Tibial artery (tissue), 4 donors: Measurements from ENCODE around the gene UPF2.

Experiments used
- DNase-seq, 2 donors: peaks; one replicate each; pipeline ENCODE4 v3.0.0-alpha.2; 2019
- H3K27ac ChIP-seq, 2 donors: fragments of 200-600 bp; sonication (generic) in 1 of 2; 1 replicate in 1 of 2; 2 replicates in 1 of 2; pipeline ENCODE4 v1.5.1; 2018 to 2019; ENCODE audit warnings: mild to moderate bottlenecking in 1 of 2
- H3K27me3 ChIP-seq, 2 donors: fragments of 200-600 bp; sonication (generic) in 1 of 2; one replicate each; pipeline versions ENCODE4 v1.5.1 to v1.6.0; 2016 to 2019
- H3K36me3 ChIP-seq, 3 donors: fragments of 200-600 bp; sonication (generic) in 2 of 3; one replicate each; pipeline ENCODE4 v1.5.1; 2016 to 2019; ENCODE audit warnings: mild to moderate bottlenecking in 2 of 3
- H3K4me1 ChIP-seq, 4 donors: fragments of 200-600 bp; sonication (generic) in 2 of 4; 1 replicate in 3 of 4; 2 replicates in 1 of 4; pipeline ENCODE4 v1.5.1; 2016 to 2019
- H3K4me3 ChIP-seq, 2 donors: fragments of 200-600 bp; sonication (generic) in 1 of 2; 1 replicate in 1 of 2; 2 replicates in 1 of 2; pipeline ENCODE4 v1.5.1; 2018 to 2019; ENCODE audit warnings: mild to moderate bottlenecking in 2 of 2
- H3K9me3 ChIP-seq, 3 donors: fragments of 200-600 bp; sonication (generic) in 1 of 3; one replicate each; pipeline ENCODE4 v1.5.1; 2016 to 2019
- intact Hi-C: fragments of 100-400 bp; cut with DNase I; formaldehyde crosslinking; loops from one replicate; pipeline ENCODE4 v1.15.0; 2023; ENCODE audit warnings: low total_unique reads
- TF ChIP-seq, protein P1 (sequence below), 2 experiments: fragments of 200-600 bp in 1 of 2; fragments of 450-650 bp in 1 of 2; IDR thresholded peaks; one replicate each; pipeline ENCODE4 v1.5.1; 2017 to 2019; ENCODE audit warnings: antibody characterized with exemption in 2 of 2, mild to moderate bottlenecking in 1 of 2, moderate library complexity in 1 of 2

The UPF2 gene

DNA sequence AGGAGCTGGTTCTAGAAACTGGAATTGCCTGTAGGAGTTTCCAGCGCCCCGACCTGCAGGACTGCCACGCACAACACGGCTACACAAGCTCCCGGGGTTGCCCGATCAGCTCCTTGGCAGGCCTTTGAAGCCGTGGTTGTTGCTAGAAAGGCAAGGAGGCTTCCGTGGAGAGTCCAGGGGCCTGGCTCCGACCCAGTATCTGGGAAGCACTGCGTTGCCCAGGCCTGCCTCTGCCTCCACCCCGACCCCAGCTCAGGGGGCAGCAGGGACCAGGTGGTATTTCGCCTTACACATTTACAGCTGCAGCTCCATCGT is 165.1 kb downstream of the UPF2 start:
- no peaks in the 10 kb centered on the region for H3K36me3 ChIP-seq
- H3K4me1 ChIP-seq: peaks cover 0 to 16% (median 12%) of the 10 kb centered on the region in 4 donors
- DNase-seq: no peak
- H3K27ac ChIP-seq: no peak overlapping the region
- TF ChIP-seq, protein P1, sequence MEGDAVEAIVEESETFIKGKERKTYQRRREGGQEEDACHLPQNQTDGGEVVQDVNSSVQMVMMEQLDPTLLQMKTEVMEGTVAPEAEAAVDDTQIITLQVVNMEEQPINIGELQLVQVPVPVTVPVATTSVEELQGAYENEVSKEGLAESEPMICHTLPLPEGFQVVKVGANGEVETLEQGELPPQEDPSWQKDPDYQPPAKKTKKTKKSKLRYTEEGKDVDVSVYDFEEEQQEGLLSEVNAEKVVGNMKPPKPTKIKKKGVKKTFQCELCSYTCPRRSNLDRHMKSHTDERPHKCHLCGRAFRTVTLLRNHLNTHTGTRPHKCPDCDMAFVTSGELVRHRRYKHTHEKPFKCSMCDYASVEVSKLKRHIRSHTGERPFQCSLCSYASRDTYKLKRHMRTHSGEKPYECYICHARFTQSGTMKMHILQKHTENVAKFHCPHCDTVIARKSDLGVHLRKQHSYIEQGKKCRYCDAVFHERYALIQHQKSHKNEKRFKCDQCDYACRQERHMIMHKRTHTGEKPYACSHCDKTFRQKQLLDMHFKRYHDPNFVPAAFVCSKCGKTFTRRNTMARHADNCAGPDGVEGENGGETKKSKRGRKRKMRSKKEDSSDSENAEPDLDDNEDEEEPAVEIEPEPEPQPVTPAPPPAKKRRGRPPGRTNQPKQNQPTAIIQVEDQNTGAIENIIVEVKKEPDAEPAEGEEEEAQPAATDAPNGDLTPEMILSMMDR (IDR thresholded peaks at IDR 0.05): no peak
- intact Hi-C loops: no loop called here
- H3K9me3 ChIP-seq: no peaks in the 10 kb centered on the region
- no peaks in the 10 kb centered on the region for H3K27me3 ChIP-seq
- no peak overlapping the region for H3K4me3 ChIP-seq

GRCh38 chr10:11876805-11877590 is 165.6 kb downstream of the UPF2 start:
- DNase-seq: no peak
- H3K9me3 ChIP-seq: no peaks in the 10 kb centered on the region
- intact Hi-C loops: no loop called here
- TF ChIP-seq, protein P1 (IDR thresholded peaks at IDR 0.05): no peak
- H3K36me3 ChIP-seq: no peaks in the 10 kb centered on the region
- peaks cover 0 to 16% (median 12%) of the 10 kb centered on the region in 4 donors for H3K4me1 ChIP-seq
- H3K4me3 ChIP-seq: no peak overlapping the region
- H3K27ac ChIP-seq: no peak overlapping the region
- H3K27me3 ChIP-seq: no peaks in the 10 kb centered on the region

DNA sequence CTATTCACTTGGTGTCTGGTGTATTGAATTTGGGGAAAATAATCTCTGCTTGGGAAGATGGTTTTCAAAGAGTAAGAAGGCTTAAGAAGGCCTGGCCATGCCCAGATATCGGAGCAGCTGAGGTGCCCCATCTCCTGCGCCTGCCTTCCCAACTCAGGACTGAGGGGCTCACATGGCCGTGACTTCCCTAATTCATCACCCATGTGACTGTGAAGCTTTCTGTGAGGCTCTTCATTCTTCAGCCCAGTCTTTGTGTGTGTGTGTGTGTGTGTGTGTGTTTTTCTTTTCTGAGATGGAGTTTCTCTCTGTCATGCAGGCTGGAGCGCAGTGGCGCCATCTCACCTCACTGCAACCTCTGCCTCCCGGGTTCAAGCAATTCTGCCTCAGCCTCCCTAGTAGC is 166.3 kb downstream of the UPF2 start:
- no peak overlapping the region for H3K4me3 ChIP-seq
- no peaks in the 10 kb centered on the region for H3K27me3 ChIP-seq
- no peak overlapping the region for H3K27ac ChIP-seq
- no peak for DNase-seq
- TF ChIP-seq, protein P1 (IDR thresholded peaks at IDR 0.05): no peak
- no peaks in the 10 kb centered on the region for H3K36me3 ChIP-seq
- H3K4me1 ChIP-seq: peaks cover 0 to 16% (median 12%) of the 10 kb centered on the region in 4 donors
- no peaks in the 10 kb centered on the region for H3K9me3 ChIP-seq
- intact Hi-C loops: no loop called here

- Histone ChIP-seq H3K27ac (no peak overlapping the region), H3K9me3 (no peaks in the 10 kb centered on the region), H3K36me3 (no peaks in the 10 kb centered on the region), H3K27me3 (no peaks in the 10 kb centered on the region), H3K4me3 (no peak overlapping the region), H3K4me1 (peaks cover 0 to 16% (median 12%) of the 10 kb centered on the region in 4 donors)
- intact Hi-C loops: no loop called here
- peak; percentile 64 to 83 for DNase-seq
- TF ChIP-seq, protein P1 (IDR thresholded peaks at IDR 0.05): no peak
These were observed 166.9 kb downstream of the UPF2 start for GRCh38 chr10:11875494-11876281.

DNA sequence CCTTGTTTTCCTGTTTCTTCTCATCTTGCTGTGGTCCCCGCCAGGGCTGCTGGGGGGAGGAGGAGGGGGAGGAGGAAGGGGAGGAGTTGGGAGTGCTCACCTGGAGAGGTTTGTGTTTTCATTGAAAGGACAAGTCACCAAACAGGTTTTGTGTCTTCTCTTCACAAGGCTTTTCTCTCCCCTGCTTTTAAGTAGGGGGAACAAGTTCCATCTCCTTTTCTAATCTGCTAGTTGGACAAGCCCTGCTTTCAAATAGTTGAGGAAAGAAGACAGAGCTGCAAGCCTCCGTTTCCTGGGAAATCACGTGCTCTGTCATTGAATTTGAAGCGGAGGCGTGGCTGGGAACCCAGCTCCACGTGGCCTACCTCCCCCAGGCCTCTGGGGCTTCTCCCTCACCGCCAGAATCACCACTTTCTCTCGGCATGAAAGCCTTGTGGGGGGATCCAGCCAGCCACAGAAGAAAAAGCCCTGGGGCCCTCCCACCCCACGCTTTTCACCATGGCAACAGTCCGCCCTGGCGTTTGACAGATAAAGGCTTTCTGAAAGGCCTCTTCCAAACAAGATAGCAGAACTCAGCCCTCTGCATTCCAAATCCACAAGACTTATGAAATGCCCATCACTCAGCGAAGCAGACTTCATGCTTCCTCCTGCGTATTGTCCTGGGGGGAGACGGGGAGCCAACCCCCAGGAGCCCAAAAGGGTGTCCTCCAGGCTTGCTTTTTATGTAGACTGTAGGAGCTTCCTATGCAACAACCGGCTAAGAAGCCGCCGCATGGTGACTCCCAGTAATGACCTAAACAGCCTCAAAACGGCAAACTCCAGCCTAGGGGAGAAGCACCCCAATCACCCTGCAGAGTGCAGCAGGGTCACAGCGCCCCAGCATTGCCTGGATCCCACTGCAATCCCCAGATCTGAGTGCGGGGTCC is 167.8 kb downstream of the UPF2 start:
- no peaks in the 10 kb centered on the region for H3K36me3 ChIP-seq
- peaks cover 0 to 3% of the 10 kb centered on the region in 2 donors for H3K27me3 ChIP-seq
- TF ChIP-seq, protein P1 (IDR thresholded peaks at IDR 0.05): no peak
- no peak overlapping the region for H3K27ac ChIP-seq
- no peak overlapping the region for H3K4me3 ChIP-seq
- intact Hi-C loops: no loop called here
- no peak for DNase-seq
- peaks cover 0 to 24% (median 16%) of the 10 kb centered on the region in 4 donors for H3K4me1 ChIP-seq
- H3K9me3 ChIP-seq: no peaks in the 10 kb centered on the region
